Measurements from ENCODE around the gene CFAP77. TPM values are rescaled to one million over a fixed set of nuclear protein-coding genes. Genes with fewer than 3 reads are reported as not detected.

The CFAP77 gene
- total RNA-seq, 1 donor from 2014 or later = 1.8 TPM

GRCh38 chr9:132390966-132391365, 19.0 kb upstream of the CFAP77 start:
- Mint-ChIP-seq H3K4me3 (no peak overlapping the region), H3K9me3 (no peaks in the 10 kb centered on the region)

GRCh38 chr9:132391449-132391848, 18.6 kb upstream of the CFAP77 start:
- H3K4me1 Mint-ChIP-seq = no peaks in the 10 kb centered on the region
- Histone ChIP-seq H3K36me3 (peaks cover 24% of the 10 kb centered on the region), H3K4me2 (no peak overlapping the region), H2AFZ (replicated peaks) (no peak overlapping the region), H3K4me3 (no peak overlapping the region), H3K9me3 (ENCODE audit: low read depth) (no peaks in the 10 kb centered on the region), H3K9ac (no peak overlapping the region), H3K79me2 (ENCODE audit: low read depth) (no peaks in the 10 kb centered on the region), H3K4me1 (no peaks in the 10 kb centered on the region), H3K27ac (no peak overlapping the region), H4K20me1 (ENCODE audit: low read depth) (no peaks in the 10 kb centered on the region), H3K27me3 (no peaks in the 10 kb centered on the region), H3F3A (ENCODE audit: low read depth) (no peaks in the 10 kb centered on the region)
- H3K27ac Mint-ChIP-seq = no peak overlapping the region
- H3K9me3 Mint-ChIP-seq = no peaks in the 10 kb centered on the region
- DNase-seq (ENCODE audit: low spot score) = no peak
- TF ChIP-seq CTCF (IDR thresholded peaks at IDR 0.05) (no peak), EZH2 (IDR thresholded peaks at IDR 0.05) (no peak), EZH2phosphoT487 (IDR thresholded peaks at IDR 0.05) (no peak)
- H3K36me3 Mint-ChIP-seq = peaks cover 36% of the 10 kb centered on the region
- no peak overlapping the region for H3K4me3 Mint-ChIP-seq
- no peaks in the 10 kb centered on the region for H3K27me3 Mint-ChIP-seq (ENCODE audit: insufficient read depth, low read depth)

More at GRCh38 chr9:132390966-132391365, 19.0 kb upstream of the CFAP77 start:
- Histone ChIP-seq H3K4me1 (no peaks in the 10 kb centered on the region), H3K4me2 (no peak overlapping the region), H3K36me3 (peaks cover 24% of the 10 kb centered on the region), H3K4me3 (no peak overlapping the region), H3K27ac (no peak overlapping the region), H4K20me1 (ENCODE audit: low read depth) (no peaks in the 10 kb centered on the region), H3K27me3 (no peaks in the 10 kb centered on the region), H3F3A (ENCODE audit: low read depth) (no peaks in the 10 kb centered on the region), H3K9ac (no peak overlapping the region), H2AFZ (replicated peaks) (no peak overlapping the region), H3K9me3 (ENCODE audit: low read depth) (no peaks in the 10 kb centered on the region), H3K79me2 (ENCODE audit: low read depth) (no peaks in the 10 kb centered on the region)
- DNase-seq (ENCODE audit: low spot score) = no peak
- TF ChIP-seq EZH2 (IDR thresholded peaks at IDR 0.05) (no peak), EZH2phosphoT487 (IDR thresholded peaks at IDR 0.05) (no peak), CTCF (IDR thresholded peaks at IDR 0.05) (no peak)
- Mint-ChIP-seq H3K27ac (no peak overlapping the region), H3K27me3 (ENCODE audit: insufficient read depth, low read depth) (no peaks in the 10 kb centered on the region), H3K4me1 (no peaks in the 10 kb centered on the region), H3K36me3 (peaks cover 34% of the 10 kb centered on the region)

DNA sequence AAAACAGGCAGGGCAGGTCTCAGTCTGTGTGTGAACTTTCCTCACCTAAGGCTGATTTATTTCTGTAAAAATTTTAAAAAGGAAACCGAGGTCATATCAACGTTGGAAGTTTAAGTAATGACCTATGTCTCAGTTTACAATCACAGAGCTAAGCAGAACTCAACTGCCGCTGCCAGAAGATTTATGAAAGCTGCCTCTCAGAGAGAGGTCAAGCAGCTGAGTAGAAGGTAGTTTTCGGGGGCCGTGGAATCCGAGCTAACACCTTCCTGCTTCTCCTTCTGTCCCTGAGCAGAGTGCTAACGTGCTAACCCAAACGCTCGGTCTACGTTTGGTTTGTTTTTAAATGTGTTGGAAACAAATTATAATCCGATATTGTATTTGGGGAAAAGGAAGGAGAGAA, 14.5 kb upstream of the CFAP77 start:
- Histone ChIP-seq H3F3A (ENCODE audit: low read depth) (no peaks in the 10 kb centered on the region), H3K9me3 (ENCODE audit: low read depth) (no peaks in the 10 kb centered on the region), H3K79me2 (ENCODE audit: low read depth) (no peaks in the 10 kb centered on the region), H4K20me1 (ENCODE audit: low read depth) (peaks cover 5% of the 10 kb centered on the region), H3K27ac (no peak overlapping the region), H3K4me2 (no peak overlapping the region), H3K27me3 (no peaks in the 10 kb centered on the region), H3K9ac (no peak overlapping the region), H3K4me1 (no peaks in the 10 kb centered on the region), H3K36me3 (peaks cover 22% of the 10 kb centered on the region), H3K4me3 (no peak overlapping the region), H2AFZ (replicated peaks) (no peak overlapping the region)
- DNase-seq (ENCODE audit: low spot score) = no peak
- H3K9me3 Mint-ChIP-seq = no peaks in the 10 kb centered on the region
- H3K36me3 Mint-ChIP-seq = peaks cover 35% of the 10 kb centered on the region
- H3K27me3 Mint-ChIP-seq (ENCODE audit: insufficient read depth, low read depth) = no peaks in the 10 kb centered on the region
- no peak overlapping the region for H3K27ac Mint-ChIP-seq
- H3K4me1 Mint-ChIP-seq = no peaks in the 10 kb centered on the region
- TF ChIP-seq EZH2 (IDR thresholded peaks at IDR 0.05) (no peak), EZH2phosphoT487 (IDR thresholded peaks at IDR 0.05) (no peak), CTCF (IDR thresholded peaks at IDR 0.05) (no peak)
- H3K4me3 Mint-ChIP-seq = no peak overlapping the region

Data from neural progenitor cell (in vitro differentiated cells).